Left cardiac atrium (tissue), 4 donors: ENCODE measurements around the gene PADI4. TPM values are rescaled to one million over a fixed set of nuclear protein-coding genes. Genes with fewer than 3 reads are reported as not detected.

ENCODE experiments used
- ATAC-seq, 2 donors: fragments of 200-7000 bp; cut with Tn5 transposase; one replicate each; pipeline ENCODE4 v1.9.1; 2020; ENCODE audit warnings: mild to moderate bottlenecking in 2 of 2, moderate library complexity in 2 of 2
- DNase-seq: peaks from one replicate; pipeline ENCODE4 v3.0.0-alpha.2; 2020
- intact Hi-C, 2 donors: fragments of 100-400 bp; cut with DNase I; formaldehyde crosslinking; loops; one replicate each; pipeline versions ENCODE4 v1.14.1 to v1.15.1; 2022 to 2023
- long read RNA-seq: library from polyadenylated mRNA; unstranded; transcript quantifications from one replicate; pipeline ENCODE4 v2.0.0, GENCODE V29; 2021
- total RNA-seq, 2 donors: library from RNA; stranded (reverse); fragmentation: NEBNext Ultra II Directional; extraction: Animal tissue kit (Norgen Biotek cat#: 25700); gene quantifications; one replicate each; pipeline ENCODE4 v1.2.1, GENCODE V29; 2021
- donor health status: DM: no; HTN: yes; CAD: no.
- donor health status: DM: no; HTN: yes; CAD: no; lungs with severe emphysema.
- donor health status: DM: yes; HTN: yes; CAD: no.
- donor health status: Dilated cardiomyopathy.

PADI4 gene
- total RNA-seq, result under 1 TPM; 0.38 to 0.63 TPM
- long read RNA-seq, result 0 reads

- ATAC-seq (no peak), DNase-seq (no peak)
- intact Hi-C loops, result no loop called here
These were observed at the start of gene PADI4 for GRCh38 chr1:17307946-17308345. Gene PADI4 (plus strand): TSS chr1:17308197. CDS start chr1:17308223, 26 bp downstream.

DNA sequence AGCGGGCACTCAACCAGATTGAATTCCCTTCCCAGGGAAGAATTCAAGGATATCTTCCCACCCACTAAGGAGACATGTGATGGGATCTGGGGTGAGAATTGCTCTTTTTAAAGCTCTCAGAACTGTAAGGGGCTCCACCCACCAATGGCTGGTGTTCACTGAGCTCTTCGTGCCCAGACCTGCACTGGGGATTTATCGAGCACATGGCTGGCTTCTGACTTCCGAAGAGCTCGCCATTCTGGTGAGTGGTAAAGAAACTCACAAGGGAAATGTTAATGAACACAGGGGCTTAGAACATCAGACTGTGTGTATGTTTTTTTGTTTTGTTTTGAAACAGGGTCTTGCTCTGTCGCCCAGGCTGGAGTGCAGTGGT lies 49.3 kb upstream of the PADI4 start:
- DNase-seq (no peak), ATAC-seq (no peak)
- intact Hi-C loops, result no loop called here

DNA sequence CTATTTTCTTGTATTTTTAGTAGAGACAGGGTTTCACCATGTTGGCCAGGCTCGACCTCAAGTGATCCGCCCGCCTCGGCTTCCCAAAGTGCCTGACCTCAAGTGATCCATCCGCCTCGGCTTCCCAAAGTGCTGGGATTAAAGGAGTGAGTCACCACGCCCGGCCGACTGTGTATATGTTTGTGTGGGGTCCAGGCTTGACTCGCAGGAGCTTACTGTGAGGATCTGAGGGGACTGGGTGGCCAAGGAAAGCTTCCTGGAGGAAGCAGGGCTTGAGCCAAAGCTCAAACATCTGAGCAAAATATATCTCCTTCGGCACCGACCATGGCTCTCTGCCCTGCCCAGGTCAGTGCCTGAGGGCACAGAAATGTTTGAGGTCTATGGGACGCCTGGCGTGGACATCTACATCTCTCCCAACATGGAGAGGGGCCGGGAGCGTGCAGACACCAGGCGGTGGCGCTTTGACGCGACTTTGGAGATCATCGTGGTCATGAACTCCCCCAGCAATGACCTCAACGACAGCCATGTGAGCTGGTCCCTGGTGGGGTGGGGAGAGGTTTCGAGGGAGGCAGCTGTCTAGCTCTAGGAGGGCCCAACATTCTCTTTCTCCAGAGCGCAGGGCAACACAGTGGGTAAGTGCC lies 48.6 kb upstream of the PADI4 start:
- intact Hi-C loops, result no loop called here
- DNase-seq (no peak), ATAC-seq (no peak)

DNA sequence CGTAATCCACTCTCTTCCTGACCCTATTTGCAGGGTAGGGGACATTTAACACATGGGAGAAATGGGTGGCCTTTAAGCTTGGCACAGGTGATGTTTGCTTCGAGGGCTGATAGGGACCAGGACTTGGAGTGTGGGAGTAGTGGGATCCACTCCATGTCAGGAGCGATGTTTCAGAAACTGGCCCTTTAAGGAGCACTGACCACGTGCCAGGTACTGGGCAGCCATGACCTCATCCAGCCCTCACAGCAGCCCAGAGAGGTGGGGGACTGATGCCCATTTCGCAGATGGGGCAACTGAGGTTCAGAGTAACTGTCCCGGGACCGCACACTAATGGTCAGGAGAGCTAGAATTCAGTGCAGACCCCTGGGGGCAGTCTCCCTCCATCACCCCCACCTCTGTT lies 47.7 kb upstream of the PADI4 start:
- ATAC-seq (no peak), DNase-seq (no peak)
- intact Hi-C loops, result no loop called here

- DNase-seq (no peak), ATAC-seq (no peak)
- intact Hi-C loops, result no loop called here
These were observed 47.3 kb upstream of the PADI4 start for GRCh38 chr1:17260738-17261137.

GRCh38 chr1:17263936-17264335 lies 44.1 kb upstream of the PADI4 start:
- no peak for ATAC-seq
- no peak for DNase-seq
- intact Hi-C loops, result no loop called here

DNA sequence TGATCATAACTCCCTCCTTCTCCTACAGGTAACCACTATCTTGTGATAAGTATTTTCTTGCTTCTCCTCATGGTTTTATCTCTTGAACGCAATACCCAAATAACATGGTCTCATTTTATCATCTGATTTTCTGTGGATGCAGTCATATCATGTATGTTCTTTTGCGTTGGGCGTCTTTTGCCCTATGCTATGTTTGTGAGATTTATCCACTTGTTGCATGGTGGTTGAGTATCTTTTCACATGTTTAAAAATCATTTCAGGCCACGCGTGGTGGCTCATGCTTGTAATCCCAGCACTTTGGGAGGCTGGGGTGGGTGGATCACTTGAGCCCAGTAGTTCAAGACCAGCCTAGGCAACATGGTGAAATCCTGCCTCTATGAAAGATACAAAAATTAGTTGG lies 43.5 kb upstream of the PADI4 start:
- DNase-seq (no peak), ATAC-seq (no peak)
- intact Hi-C loops, result no loop called here

DNA sequence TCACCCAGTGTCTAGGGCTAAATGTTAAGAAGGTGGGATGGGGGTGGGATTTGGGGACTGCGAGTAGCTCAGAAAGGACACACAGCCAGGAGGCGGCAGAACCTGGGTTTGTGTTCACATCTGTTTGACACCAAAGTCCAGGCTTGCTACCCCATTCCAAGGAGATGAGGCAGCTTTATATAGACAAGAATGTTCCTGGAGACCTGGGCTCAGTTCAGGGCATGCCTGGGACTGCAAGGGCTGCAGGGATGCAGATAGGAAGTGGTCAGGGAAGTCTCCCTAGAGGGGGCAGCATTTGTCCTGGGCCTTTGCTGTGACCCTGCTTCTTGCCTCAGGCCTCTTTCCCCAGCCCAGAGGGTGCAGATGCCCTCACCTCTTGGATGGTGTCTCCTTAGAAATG lies 42.8 kb upstream of the PADI4 start:
- intact Hi-C loops, result no loop called here
- ATAC-seq, result no peak

DNA sequence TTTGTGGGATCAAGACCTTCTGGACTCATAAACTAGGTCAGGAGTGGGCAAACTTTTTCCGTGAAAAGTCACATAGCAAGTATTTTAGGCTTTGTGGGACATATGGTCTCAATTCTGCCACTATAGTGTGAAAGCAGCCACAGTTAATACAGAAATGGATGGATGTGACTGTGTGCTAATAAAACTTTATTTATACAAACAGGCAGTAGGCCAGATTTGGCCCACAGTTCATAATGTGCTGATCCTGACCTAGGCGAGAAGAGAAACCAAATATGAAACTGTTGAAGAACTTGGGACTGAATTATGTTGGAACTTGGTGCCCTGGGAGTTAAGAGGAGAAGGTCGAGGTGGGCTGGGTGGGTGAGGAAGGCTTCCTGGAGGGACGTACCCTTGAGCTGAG lies 42.0 kb upstream of the PADI4 start:
- intact Hi-C loops, result no loop called here
- DNase-seq (no peak), ATAC-seq (no peak)

More for the DNA sequence above, 42.8 kb upstream of the PADI4 start:
- no peak for DNase-seq

DNA sequence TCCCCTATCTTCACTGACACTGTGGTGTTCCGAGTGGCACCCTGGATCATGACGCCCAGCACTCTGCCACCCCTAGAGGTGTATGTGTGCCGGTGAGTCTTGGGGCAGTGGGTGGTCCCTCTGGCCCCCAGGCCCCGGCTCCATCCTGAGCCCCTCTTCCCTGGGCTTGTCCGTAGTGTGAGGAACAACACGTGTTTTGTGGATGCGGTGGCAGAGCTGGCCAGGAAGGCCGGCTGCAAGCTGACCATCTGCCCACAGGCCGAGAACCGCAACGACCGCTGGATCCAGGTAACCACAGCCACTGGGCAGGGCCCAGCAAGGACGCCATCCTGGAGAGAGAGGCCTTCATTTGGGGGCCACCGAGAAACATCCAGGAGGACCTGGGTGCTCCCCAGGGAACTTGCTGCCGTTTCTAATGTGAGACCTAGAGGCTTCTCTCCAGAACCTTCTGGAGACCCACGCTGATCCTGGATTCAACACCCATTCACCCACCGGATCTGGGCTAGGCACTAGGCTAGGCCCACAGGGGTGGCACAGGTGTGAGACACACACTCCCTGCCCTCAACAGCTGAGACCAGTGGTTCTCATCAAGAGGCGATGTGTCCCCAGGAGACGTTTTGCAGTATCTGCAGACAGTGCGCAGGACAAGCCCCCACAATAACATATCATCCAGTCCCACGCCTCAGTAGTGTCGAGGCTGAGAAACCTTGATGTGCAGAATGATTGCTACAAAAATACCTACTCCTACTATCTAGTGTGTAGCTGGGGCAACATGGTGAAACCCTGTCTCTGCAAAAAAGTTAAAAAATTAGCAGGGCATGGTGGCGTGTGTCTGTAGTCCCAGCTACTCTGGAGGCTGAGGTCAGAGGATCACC lies 36.9 kb upstream of the PADI4 start:
- no peak for ATAC-seq
- intact Hi-C loops, result no loop called here
- no peak for DNase-seq

GRCh38 chr1:17272066-17272465 lies 35.9 kb upstream of the PADI4 start:
- intact Hi-C loops, result no loop called here
- DNase-seq, result no peak

DNA sequence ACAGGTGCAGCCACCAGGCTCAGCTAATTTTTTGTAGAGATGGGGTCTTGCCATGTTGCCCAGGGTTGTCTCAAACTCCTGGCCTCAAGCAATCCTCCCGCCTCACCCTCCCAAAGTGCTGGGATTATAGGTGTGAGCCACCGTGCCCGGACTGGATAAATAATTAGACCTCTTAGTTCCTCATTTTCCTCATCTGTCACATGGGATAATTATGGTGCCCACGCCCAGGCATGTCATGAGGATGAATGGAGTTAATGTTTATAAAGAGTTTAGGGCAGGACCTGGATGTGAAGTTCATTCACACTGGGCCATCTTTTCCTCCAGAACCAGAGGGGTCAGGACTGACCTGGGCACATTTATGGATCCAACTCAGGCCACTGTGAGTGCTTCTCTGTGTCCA lies 35.4 kb upstream of the PADI4 start:
- ATAC-seq (no peak), DNase-seq (no peak)
- intact Hi-C loops, result no loop called here

More at GRCh38 chr1:17272066-17272465, 35.9 kb upstream of the PADI4 start:
- no peak for ATAC-seq

DNA sequence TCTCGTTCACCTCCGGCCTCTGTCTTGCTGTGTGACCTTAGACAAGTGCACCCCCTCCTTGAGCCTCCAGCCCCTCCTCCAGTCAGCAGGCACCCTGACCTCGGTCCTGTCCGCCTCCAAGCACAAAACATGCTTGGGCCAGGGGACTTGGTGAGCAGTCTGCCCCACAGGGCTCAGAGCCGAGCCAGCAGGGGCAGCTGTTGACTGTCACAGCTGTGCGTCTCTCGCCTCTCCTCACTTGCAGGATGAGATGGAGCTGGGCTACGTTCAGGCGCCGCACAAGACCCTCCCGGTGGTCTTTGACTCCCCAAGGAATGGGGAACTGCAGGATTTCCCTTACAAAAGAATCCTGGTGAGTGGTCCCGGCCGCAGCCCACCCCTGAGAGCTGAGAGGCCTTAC lies 34.9 kb upstream of the PADI4 start:
- ATAC-seq, result no peak

DNA sequence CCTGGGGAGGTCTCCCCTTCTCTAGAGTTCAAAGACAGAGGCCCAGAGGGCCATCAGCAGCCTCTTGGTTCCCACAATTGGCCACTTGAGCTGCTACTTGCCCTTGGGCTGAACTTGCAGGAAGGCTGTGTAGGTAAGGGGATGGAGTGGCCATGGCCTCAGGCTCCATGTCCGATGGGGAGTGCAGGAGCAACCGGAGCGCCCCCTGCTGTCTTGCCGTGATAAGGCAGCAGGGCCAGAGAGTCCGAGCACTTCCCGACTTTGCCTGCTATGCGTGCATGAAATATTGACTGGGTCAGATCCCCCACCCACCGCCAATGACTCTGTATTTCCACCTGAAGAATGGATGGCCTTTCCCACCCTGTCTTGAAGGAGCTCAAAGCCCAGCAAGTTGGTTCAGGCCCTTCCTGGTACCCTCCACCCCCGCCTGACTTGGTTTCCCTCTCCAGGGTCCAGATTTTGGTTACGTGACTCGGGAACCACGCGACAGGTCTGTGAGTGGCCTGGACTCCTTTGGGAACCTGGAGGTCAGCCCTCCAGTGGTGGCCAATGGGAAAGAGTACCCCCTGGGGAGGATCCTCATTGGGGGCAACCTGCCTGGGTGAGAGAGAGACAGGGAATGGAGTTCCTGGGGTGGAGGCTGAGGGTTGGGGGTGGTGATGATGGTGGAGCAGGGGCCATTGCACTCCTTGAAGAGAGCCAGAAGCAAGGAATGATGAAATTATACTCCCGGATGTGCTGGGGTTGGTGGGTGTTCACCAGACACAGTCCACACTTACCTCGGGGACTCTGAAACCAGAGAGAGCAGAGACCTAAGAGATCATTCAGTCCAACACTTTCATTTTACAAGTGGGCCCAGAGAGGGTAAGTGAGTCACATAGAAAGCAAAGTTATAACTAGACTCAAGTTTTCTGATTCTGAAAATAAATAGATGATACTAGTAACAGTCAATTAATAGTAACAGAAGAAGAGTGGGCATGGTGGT lies 33.5 kb upstream of the PADI4 start:
- ATAC-seq, result no peak
- intact Hi-C loops, result no loop called here
- DNase-seq, result no peak

More for the DNA sequence above, 34.9 kb upstream of the PADI4 start:
- intact Hi-C loops, result no loop called here
- DNase-seq, result no peak

GRCh38 chr1:17276568-17276967 lies 31.4 kb upstream of the PADI4 start:
- DNase-seq (no peak), ATAC-seq (no peak)
- intact Hi-C loops, result no loop called here

DNA sequence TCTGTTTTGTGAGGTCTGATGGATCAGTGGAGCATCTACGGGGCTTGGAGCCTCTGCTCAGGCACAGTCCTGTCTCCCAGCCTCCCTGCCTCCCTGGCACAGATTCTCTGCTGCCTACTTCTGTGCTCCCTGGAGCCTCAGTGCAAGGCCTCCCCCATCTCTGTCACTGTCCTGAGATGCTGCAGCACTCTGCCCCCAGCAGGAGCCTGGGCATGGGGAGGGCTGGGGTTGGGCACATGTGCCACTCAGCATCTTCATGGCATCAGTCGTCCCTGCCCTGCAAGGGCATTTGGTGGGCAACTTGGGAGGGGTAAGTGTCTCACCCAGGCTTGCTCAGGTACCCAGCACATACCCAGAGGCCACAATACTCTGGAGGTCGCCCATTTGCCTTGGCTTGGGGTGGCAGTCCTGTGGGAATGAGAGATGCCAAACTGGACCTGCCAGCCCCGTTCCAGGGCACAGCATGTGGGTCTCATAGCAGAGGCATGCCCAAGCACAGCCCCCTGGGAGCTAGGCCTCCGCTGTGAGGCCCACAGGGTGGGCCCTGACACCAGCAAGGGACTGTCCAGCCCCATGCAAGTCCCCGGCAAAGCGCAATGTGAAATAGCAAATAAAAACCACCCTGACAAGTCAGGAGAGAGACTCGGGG lies 30.4 kb upstream of the PADI4 start:
- intact Hi-C loops, result no loop called here
- no peak for ATAC-seq
- DNase-seq, result no peak

DNA sequence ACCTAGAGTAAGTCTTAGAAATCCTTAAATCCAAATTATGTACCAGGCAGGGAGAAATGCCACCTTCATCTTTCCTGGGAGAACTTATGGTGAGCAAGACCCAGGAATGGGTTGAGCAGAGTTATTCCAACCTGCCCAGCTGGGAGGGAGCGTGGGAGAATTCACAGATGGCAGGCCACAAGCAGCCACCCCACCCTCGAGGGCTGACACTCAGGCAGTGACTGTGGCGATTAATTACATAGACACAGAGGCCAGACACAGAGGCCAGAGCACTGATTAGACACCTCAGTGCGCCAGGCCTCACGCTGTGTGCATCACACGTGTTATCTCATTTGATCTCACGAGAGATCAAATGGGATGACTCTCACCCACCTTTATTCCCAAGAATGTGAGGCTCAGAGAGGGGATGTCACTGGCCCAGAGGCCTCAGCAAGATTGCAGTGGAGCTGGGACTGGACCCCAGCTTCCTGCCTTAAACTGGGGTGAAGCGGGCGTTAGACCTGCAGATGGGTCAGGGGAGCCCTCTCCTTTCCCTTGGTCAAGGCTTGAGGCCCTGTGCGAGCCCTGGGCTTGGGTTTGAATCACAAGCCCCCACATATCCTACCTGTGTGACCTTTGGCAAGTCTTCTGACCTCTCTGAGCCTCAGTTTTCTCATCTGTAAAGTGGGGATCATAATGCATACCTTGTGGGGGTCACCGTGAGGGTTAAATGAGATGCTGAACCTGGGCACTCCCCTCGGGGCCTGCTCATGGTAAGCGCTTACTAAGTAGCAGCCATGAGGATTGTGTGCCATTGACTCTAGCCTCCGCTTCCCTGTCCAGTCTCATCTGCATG lies 28.8 kb upstream of the PADI4 start:
- DNase-seq (no peak), ATAC-seq (no peak)
- intact Hi-C loops, result no loop called here

DNA sequence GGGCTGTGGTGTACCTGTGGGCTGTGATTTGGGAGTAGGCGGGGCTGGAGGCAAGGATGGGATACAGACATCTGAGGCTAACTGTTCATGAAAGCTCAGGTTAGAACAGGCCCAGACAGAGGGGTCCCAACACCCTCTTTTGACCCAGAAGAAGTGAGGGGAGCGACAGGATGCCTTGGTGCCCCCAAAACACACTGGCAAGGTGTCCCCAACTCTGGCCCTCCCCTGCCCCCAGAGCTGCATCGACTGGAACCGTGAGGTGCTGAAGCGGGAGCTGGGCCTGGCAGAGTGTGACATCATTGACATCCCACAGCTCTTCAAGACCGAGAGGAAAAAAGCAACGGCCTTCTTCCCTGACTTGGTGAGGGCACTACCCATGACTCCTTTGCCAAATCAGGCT lies 27.6 kb upstream of the PADI4 start:
- intact Hi-C loops, result no loop called here
- ATAC-seq (no peak), DNase-seq (no peak)
